Measurements from ENCODE around the gene EMC9. TPM values are rescaled to one million over a fixed set of nuclear protein-coding genes. Genes with fewer than 3 reads are reported as not detected.
A peak's percentile ranks its signal among the peaks of the same experiment; 100 is the strongest.

EMC9 gene
- total and polyA plus RNA-seq, 4 donors: 8.6 to 17.8 (median 13.4) TPM

GRCh38 chr14:24117179-24117578 is 24.2 kb downstream of the EMC9 start:
- TF ChIP-seq RAD21 (IDR thresholded peaks at IDR 0.05): peak; percentile 14 to 27
- TF ChIP-seq MAX (IDR thresholded peaks at IDR 0.05): no peak
- peak in 1 of 2 donors; percentile 27 for TF ChIP-seq HNF4A (conservative IDR thresholded peaks at IDR 0.05)
- Histone ChIP-seq H3K4me1 (ENCODE audit: control insufficient read depth in 4 of 4, insufficient read depth in 4 of 4, low read length in 3 of 4) (peaks cover 3 to 40% (median 33%) of the 10 kb centered on the region in 4 donors), H3K36me3 (ENCODE audit: control insufficient read depth in 4 of 4, insufficient read depth in 3 of 4, low read depth in 1 of 4, low read length in 3 of 4) (peaks cover 21 to 39% (median 36%) of the 10 kb centered on the region in 4 donors), H3K27ac (ENCODE audit: low read depth in 1 of 2, low read length in 2 of 2) (peak overlapping the region; percentile 29 to 100), H3K9me3 (ENCODE audit: control insufficient read depth in 4 of 4, low read length in 3 of 4) (no peaks in the 10 kb centered on the region), H3K4me3 (ENCODE audit: low read depth in 1 of 3, low read length in 3 of 3) (peak overlapping the region; percentile 61 to 91 (median 88)), H3K27me3 (ENCODE audit: control insufficient read depth in 4 of 4, insufficient read depth in 4 of 4, low read length in 3 of 4) (no peaks in the 10 kb centered on the region), H3K9ac (ENCODE audit: low read depth in 1 of 2, low read length in 2 of 2) (peak overlapping the region in 1 of 2 donors; percentile 97)
- no peak for DNase-seq (ENCODE audit: low spot score)
- WGBS: 47% methylated on average over 6 of the region's 6 CpGs

DNA sequence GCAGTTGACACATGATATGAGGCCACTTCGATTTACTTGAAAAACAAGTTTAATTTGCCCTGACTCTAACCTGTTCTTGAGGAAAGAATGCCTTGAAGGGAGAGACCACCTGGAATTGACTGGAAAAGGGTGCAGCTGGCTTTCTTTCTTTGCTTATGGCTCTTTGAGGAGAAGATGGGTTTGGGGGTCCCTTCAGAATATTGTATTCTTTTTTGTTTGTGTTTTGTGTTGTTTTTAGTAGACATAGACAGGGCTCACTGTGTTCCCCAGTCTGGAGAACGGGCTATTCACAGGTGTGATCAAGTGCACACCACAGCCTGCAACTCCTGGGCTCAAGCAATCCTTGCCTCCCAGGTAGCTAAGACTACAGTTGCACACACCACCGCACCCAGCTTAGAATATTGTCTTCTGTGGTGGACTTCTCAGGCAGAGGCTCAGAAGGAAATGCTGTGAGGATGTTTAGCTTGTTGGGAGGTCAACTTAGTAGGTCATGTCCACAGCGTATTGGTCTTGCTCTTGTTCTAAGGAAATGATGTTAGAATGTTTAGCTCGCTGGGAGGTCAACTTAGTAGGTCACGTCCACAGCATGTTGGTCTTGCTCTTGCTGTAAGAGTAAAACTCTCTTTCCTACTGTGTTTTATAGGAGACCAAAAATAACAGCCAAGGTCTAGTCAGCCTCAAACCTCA is 25.1 kb downstream of the EMC9 start:
- no peaks in the 10 kb centered on the region for H3K9me3 ChIP-seq (ENCODE audit: control insufficient read depth in 4 of 4, low read length in 3 of 4)
- H3K27me3 ChIP-seq (ENCODE audit: control insufficient read depth in 4 of 4, insufficient read depth in 4 of 4, low read length in 3 of 4): no peaks in the 10 kb centered on the region
- peak overlapping the region; percentile 61 to 91 (median 88) for H3K4me3 ChIP-seq (ENCODE audit: low read depth in 1 of 3, low read length in 3 of 3)
- peaks cover 3 to 40% (median 33%) of the 10 kb centered on the region in 4 donors for H3K4me1 ChIP-seq (ENCODE audit: control insufficient read depth in 4 of 4, insufficient read depth in 4 of 4, low read length in 3 of 4)
- TF ChIP-seq GABPA (IDR thresholded peaks at IDR 0.05 in 1 of 2, conservative IDR thresholded peaks at IDR 0.05 in 1 of 2) (no peak), HNF4A (conservative IDR thresholded peaks at IDR 0.05) (no peak), RAD21 (IDR thresholded peaks at IDR 0.05) (no peak), SP1 (IDR thresholded peaks at IDR 0.05) (no peak), RXRA (IDR thresholded peaks at IDR 0.05) (no peak), NR2F2 (IDR thresholded peaks at IDR 0.05) (no peak), FOXA2 (IDR thresholded peaks at IDR 0.05) (no peak), CTCF (IDR thresholded peaks at IDR 0.05; ENCODE audit: low read depth, low read length, missing input control) (no peak), YY1 (IDR thresholded peaks at IDR 0.05) (no peak), MAX (IDR thresholded peaks at IDR 0.05) (no peak), TAF1 (conservative IDR thresholded peaks at IDR 0.05) (no peak), REST (IDR thresholded peaks at IDR 0.05) (no peak), JUND (IDR thresholded peaks at IDR 0.05) (no peak)
- TF ChIP-seq, protein P1, sequence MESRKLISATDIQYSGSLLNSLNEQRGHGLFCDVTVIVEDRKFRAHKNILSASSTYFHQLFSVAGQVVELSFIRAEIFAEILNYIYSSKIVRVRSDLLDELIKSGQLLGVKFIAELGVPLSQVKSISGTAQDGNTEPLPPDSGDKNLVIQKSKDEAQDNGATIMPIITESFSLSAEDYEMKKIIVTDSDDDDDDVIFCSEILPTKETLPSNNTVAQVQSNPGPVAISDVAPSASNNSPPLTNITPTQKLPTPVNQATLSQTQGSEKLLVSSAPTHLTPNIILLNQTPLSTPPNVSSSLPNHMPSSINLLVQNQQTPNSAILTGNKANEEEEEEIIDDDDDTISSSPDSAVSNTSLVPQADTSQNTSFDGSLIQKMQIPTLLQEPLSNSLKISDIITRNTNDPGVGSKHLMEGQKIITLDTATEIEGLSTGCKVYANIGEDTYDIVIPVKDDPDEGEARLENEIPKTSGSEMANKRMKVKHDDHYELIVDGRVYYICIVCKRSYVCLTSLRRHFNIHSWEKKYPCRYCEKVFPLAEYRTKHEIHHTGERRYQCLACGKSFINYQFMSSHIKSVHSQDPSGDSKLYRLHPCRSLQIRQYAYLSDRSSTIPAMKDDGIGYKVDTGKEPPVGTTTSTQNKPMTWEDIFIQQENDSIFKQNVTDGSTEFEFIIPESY (IDR thresholded peaks at IDR 0.05): no peak
- WGBS: 30% methylated on average over 6 of the region's 6 CpGs
- H3K27ac ChIP-seq (ENCODE audit: low read depth in 1 of 2, low read length in 2 of 2): peak overlapping the region; percentile 99 to 100
- peaks cover 15 to 33% (median 30%) of the 10 kb centered on the region in 4 donors for H3K36me3 ChIP-seq (ENCODE audit: control insufficient read depth in 4 of 4, insufficient read depth in 3 of 4, low read depth in 1 of 4, low read length in 3 of 4)
- no peak for DNase-seq (ENCODE audit: low spot score)
- peak overlapping the region; percentile 96 to 97 for H3K9ac ChIP-seq (ENCODE audit: low read depth in 1 of 2, low read length in 2 of 2)

All from liver (tissue), 9 donors.